NCI-H82 treated with DMSO at 0.1 percent for 48 hours (cell line): ENCODE data around the gene LRP1B.
"Not testable (repeated sequence)": the region's sequence is repeated elsewhere in the genome, so short reads cannot be mapped to it uniquely, and the experiment has no call there.

ENCODE experiments used
- DNase-seq: peaks from one replicate; lab custom pipeline; 2025; ENCODE audit not compliant: unreplicated experiment; lab: John Stamatoyannopoulos, UW

Gene LRP1B

DNA sequence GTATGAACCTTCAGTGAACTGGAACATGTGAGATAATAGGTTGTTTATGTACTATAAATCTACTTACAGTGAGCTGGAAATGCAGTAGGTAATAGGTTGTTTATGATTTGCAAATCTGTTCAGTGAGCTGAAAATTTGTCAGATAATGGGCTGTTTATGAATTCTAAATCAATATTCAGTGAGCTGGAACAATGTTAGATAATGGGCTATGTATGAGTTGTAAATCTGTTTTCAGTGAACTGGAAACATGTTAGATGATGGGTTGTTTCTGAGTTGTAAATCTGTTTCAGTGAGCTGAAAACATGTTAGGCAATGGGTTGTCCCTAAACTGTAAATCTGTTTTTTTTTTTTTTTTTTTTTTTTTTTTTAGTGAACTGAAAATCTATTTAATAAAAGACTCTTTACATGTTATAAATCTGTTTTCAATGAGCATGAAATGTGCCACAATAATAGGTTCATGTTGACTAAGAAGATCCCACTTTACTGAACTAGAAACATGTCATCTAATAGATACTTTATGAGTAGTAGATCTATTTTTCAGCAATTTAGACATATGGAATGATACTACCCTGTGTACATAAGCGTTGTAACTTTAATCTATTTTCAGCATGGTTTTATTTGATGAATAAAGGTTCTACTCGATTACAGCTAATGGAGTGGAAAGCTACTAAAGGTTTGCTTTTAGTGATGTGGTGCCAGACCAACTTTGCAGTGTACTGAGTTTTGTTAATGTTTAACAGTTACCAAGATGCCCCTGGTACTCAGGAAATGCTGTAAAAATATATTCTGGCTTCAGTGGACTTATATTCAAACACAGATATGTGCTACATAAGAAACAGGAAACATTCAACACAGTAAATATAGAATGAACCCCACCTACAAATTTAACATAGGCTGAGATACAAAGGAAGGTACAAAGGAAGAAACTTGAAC lies 1471.8 kb downstream of the LRP1B start:
- no peak for DNase-seq

DNA sequence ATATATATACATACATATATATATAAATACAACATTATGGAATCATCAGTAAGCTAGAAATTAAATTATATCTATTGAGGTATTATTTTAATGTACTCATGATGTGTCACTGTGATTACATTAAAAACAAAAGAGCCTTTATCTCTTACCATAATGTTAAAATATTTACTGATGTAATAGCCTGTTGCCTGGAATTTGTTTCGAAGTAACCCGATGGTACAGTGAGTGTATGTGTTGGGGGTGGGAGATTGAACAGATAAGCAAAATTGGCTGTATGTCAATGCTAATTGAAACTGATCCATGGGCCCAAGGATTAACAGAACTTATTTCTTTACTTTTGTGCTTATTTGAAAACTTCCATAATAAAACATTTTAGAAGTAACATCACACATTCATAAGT lies 1473.2 kb downstream of the LRP1B start:
- DNase-seq = no peak

- peak; percentile 4 for DNase-seq
Measured at GRCh38 chr2:140654565-140654964, 1476.3 kb downstream of the LRP1B start.

GRCh38 chr2:140650825-140651224 lies 1480.0 kb downstream of the LRP1B start:
- no peak for DNase-seq

GRCh38 chr2:140650134-140650533 lies 1480.7 kb downstream of the LRP1B start:
- not testable (repeated sequence) for DNase-seq

DNA sequence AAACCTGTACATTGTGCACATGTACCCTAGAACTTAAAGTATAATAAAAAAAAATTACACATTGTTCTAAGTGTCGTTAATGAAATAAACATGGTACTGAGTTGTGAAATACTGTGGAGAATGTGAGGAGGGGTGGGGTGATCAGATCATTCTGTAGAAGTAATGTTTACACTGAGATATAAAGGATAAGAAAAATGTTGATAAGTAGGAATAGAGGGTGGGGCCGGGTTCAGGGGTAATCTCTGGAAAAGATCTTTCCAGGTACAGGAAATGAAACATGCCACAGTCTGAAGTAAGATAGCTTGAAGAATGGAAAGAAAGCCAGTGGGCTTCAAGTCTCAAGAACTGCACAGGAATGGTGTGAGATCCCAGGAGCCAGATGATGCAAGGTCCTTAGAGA lies 1482.4 kb downstream of the LRP1B start:
- no peak for DNase-seq

DNA sequence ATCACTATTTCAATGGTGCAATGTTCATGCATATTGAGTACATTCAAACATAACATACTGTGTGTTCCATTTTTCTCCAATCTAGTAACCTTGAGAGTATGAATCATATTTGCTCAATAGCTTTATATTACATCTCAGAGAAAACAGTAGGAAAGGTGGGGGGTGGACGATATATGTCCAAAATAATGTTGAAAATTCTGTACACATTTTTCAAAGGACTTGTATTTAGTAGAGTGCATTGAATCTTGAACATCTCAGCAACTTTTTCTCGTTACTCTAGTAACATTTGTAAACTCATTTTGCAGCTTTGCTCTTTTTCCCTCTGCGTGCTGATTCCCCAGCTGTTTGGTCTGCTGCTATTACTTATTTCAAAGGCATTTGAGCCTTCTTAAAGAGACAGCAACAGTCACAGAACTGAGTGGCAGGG lies 1487.0 kb downstream of the LRP1B start:
- no peak for DNase-seq

DNA sequence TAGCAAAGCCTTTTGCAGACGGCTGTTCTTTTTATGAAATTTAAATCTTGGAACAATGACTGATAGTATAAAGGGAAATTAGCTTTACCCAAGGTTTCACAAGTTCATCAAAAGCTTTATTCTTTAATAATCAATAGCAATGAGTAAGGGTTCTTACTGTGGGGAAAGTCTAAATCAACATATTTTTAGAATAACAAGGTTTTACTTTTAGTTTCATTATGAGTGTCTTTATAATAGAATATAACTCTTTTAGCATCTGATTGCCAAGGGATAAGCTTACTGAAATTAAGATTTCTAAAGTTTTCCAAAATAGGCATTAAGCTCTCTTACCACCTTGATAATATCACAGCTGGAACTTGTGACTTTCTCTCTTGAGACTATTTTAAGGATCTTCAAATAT lies 1489.7 kb downstream of the LRP1B start:
- DNase-seq = no peak

- DNase-seq = no peak
Measured at GRCh38 chr2:140639628-140640027, 1491.2 kb downstream of the LRP1B start.

GRCh38 chr2:140630557-140630956 lies 1500.3 kb downstream of the LRP1B start:
- DNase-seq = no peak

DNA sequence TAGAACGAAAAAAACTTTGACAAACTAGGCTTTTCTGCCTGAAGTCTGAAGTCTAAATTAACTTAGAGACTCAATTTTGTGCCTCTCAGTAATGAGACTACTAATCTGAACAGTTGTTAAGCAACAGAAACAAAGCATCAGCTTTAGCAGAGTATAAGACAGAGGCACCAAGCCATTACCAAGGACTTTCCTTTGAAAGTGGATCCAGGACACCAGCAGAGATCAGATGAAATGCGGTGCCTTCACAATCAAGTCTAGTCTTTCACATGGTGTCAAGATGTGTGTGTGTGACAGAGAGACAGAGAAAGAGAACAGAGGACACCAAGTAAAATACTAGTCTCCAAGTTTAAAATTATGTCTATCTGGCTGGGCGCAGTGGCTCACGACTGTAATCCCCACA lies 1502.9 kb downstream of the LRP1B start:
- no peak for DNase-seq

DNA sequence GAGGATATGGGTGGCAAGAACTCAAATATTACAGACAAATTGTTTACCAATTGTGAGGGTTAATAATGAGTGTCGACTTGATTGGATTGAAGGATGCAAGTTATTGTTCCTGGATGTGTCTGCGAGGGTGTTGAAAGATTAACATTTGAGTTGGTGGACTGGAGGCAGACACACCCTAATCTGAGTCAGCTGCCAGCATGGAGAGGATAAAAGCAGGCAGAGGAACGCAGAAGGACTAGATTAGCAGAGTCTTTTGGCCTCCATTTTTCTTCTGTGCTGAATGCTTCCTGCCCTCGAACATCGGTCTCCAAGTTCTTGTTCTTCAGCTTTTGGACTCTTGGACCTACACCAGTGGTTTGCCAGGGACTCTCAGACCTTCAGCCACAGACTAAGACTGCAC lies 1503.7 kb downstream of the LRP1B start:
- DNase-seq = no peak

GRCh38 chr2:140624200-140624599 lies 1506.6 kb downstream of the LRP1B start:
- DNase-seq = peak; percentile 47

DNA sequence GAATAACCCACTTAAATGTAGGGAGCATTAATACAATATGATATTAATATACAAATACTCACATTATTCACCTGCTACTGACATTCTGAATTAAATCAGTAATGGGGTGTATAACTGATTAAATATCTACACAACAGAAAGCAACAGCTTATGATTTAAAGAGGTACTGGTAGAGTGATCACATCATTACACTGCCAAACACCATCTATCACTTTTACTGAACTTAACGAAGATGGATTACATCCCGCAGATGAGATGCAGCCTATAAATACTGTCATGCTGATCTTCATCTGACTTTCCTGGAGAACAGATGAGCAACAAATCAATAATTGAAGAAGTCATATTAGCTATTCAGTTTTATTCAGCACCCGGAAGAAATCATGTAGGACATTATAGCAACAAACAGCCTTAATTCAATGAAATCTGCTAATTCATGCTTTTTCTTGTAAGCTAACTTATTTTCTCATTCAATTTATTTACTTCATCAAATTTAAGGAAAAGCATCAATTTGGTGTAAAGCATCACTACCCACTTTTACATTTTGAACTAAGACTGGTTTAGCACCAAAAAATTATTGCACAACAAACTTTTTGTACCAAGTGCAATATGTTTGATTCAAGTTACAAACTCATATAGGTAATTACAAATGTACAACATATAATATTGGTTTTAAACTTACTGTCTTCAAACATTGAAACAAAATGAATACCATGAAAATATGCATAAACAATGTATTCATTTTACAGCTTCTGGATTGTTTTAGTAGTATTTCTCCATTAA lies 1509.0 kb downstream of the LRP1B start:
- DNase-seq = peak; percentile 41

- no peak for DNase-seq
Measured at GRCh38 chr2:140604788-140605187, 1526.0 kb downstream of the LRP1B start.

GRCh38 chr2:140604096-140604495 lies 1526.7 kb downstream of the LRP1B start:
- DNase-seq = no peak

DNA sequence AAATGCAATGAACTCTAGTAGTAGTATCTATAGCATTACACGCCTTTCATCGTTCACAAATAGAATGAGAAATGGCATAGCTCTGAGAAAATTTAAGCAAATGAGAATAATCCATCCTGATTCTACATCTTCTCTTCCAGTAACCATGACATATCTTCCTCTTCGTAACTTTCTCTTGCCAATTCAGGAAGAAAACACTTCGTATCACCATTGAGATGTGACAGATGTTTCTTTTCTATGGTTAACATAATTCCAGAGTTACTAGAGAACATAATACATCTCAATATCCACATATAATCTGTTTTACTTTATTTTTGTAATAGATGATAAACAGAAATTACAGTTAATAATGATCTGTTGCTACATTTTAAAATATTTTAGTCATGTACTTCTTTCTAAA lies 1527.4 kb downstream of the LRP1B start:
- DNase-seq = no peak

- DNase-seq = no peak
Measured at GRCh38 chr2:140601801-140602200, 1529.0 kb downstream of the LRP1B start.

DNA sequence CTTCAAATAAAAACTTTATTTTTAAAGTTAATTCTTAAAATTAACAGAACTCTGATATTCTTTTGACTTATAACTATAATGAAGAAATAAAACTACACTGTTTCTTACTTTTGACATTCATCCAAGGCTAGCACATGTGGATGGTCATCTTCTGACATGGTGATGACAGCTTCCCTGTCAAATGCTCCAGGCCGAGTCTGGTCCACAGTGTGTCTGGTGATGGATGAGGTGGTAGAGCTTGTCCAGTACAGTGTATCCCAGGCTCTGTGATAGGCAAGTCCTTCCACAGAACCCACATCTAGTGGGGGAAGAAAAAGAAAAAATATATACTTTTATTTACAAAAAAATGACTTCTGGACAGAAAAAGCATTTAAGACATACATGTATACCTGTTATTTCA lies 1529.5 kb downstream of the LRP1B start:
- DNase-seq = no peak

- DNase-seq = no peak
Measured at GRCh38 chr2:140600116-140600515, 1530.7 kb downstream of the LRP1B start.

DNA sequence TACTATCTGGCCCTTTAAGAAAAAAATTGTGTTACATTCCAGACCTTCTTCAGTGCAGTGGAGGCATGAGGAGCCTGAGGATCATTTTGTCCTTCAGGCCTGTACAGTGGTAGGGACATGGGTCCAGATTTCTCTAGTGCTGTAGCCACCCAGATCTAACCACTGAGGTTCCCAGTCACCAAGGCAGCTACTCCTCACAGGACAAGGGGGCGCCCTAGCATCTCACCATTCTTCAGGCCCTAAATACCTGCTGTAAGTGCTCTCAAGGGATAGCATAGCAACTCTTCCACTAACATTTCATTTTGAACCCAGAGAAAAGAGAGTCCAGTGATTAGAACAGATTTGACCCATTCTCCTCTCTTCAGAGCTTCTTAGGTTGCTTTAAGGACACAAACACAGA lies 1533.0 kb downstream of the LRP1B start:
- DNase-seq = no peak

DNA sequence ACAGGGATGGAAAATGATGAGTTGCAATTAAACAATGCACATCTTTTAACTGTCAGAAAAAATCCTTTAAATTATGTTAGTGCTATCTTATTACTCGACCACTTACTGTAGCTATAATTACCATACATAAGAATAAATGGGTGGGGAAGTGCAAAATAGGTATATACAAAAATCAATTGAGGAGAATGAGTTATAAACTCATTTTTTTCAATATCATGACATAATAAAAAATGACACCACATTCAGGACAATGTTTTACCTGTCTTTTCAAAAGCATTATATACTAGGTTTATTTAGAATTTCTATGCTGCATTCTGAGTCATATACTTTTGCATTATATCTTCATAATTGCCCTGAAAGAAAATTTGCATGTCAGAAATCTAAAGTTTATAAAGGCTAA lies 1533.6 kb downstream of the LRP1B start:
- no peak for DNase-seq
